Measurements from ENCODE around the gene SMC1B. TPM values are rescaled to one million over a fixed set of nuclear protein-coding genes. Genes with fewer than 3 reads are reported as not detected.

SMC1B gene
- total RNA-seq, 1 experiment from 2014 or later: not detected

DNA sequence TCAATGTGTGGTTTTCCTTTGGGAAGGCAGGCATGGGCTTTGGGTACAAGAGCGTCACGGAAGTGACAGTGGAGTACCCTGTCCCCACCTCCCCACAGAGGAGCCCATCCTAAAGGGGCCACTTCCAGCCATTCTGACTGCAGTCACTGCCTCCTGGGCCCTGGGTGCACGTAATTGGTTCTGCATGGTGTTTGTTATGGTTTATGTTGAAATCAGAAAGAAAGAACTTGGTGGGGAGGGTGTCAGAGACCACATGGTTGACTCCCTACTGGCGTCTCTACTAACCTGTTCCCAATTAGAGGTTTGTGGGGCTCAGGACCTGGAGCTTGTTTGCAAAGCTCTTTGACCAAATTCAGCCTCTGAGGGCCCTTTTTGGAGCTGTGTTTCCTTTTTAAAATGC is 40.9 kb upstream of the SMC1B start:
- H3K27me3 Mint-ChIP-seq (ENCODE audit: unreplicated experiment): peaks cover 81% of the 10 kb centered on the region
- DNase-seq: no peak
- H3K27ac Mint-ChIP-seq (ENCODE audit: unreplicated experiment): no peak overlapping the region
- CTCF ChIA-PET: interaction anchor here (0.6 to 1.5 kb wide), 2 partner anchors 12 to 856 kb away, joined by 3 read pairs; no protein-coding TSS in a partner anchor
- no peaks in the 10 kb centered on the region for H3K36me3 Mint-ChIP-seq (ENCODE audit: insufficient read depth, unreplicated experiment)
- H3K9me3 Mint-ChIP-seq (ENCODE audit: low read depth, unreplicated experiment): no peaks in the 10 kb centered on the region
- H3K4me1 Mint-ChIP-seq (ENCODE audit: low read depth, unreplicated experiment): no peaks in the 10 kb centered on the region
- H3K4me3 Mint-ChIP-seq (ENCODE audit: low read depth, unreplicated experiment): no peak overlapping the region
- TF ChIP-seq, protein P1, sequence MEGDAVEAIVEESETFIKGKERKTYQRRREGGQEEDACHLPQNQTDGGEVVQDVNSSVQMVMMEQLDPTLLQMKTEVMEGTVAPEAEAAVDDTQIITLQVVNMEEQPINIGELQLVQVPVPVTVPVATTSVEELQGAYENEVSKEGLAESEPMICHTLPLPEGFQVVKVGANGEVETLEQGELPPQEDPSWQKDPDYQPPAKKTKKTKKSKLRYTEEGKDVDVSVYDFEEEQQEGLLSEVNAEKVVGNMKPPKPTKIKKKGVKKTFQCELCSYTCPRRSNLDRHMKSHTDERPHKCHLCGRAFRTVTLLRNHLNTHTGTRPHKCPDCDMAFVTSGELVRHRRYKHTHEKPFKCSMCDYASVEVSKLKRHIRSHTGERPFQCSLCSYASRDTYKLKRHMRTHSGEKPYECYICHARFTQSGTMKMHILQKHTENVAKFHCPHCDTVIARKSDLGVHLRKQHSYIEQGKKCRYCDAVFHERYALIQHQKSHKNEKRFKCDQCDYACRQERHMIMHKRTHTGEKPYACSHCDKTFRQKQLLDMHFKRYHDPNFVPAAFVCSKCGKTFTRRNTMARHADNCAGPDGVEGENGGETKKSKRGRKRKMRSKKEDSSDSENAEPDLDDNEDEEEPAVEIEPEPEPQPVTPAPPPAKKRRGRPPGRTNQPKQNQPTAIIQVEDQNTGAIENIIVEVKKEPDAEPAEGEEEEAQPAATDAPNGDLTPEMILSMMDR (IDR thresholded peaks at IDR 0.05; ENCODE audit: unreplicated experiment): no peak
- intact Hi-C loops (cut with micrococcal nuclease; ENCODE audit: unreplicated experiment): no loop called here
- no TSS peak for BruUV-seq (replicated peaks)

DNA sequence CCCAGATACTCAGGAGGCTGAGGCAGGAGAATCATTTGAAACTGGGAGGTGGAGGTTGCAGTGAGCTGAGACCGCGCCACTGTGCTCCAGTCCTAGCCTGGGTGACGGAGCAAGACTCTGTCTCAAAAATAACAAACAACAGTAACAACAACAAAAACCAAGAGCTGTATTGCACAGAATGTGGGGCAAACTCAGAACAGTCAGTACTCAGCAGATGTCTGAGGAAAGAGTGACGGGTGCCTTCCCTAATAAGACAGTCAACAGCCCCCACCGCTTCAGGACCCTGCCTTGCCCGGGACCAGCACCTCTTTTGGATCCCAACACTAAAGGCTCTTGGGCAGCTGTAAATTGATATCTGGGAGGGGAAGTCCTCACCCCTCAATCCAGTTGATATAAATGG is 40.4 kb upstream of the SMC1B start:
- no peak overlapping the region for H3K27ac Mint-ChIP-seq (ENCODE audit: unreplicated experiment)
- intact Hi-C loops (cut with micrococcal nuclease; ENCODE audit: unreplicated experiment): no loop called here
- peaks cover 81% of the 10 kb centered on the region for H3K27me3 Mint-ChIP-seq (ENCODE audit: unreplicated experiment)
- TF ChIP-seq, protein P1 (IDR thresholded peaks at IDR 0.05; ENCODE audit: unreplicated experiment): no peak
- no peaks in the 10 kb centered on the region for H3K4me1 Mint-ChIP-seq (ENCODE audit: low read depth, unreplicated experiment)
- CTCF ChIA-PET: interaction anchor here (0.6 to 1.5 kb wide), 2 partner anchors 12 to 856 kb away, joined by 3 read pairs; no protein-coding TSS in a partner anchor
- H3K36me3 Mint-ChIP-seq (ENCODE audit: insufficient read depth, unreplicated experiment): no peaks in the 10 kb centered on the region
- no peak for DNase-seq
- BruUV-seq (replicated peaks): no TSS peak
- no peak overlapping the region for H3K4me3 Mint-ChIP-seq (ENCODE audit: low read depth, unreplicated experiment)
- no peaks in the 10 kb centered on the region for H3K9me3 Mint-ChIP-seq (ENCODE audit: low read depth, unreplicated experiment)

DNA sequence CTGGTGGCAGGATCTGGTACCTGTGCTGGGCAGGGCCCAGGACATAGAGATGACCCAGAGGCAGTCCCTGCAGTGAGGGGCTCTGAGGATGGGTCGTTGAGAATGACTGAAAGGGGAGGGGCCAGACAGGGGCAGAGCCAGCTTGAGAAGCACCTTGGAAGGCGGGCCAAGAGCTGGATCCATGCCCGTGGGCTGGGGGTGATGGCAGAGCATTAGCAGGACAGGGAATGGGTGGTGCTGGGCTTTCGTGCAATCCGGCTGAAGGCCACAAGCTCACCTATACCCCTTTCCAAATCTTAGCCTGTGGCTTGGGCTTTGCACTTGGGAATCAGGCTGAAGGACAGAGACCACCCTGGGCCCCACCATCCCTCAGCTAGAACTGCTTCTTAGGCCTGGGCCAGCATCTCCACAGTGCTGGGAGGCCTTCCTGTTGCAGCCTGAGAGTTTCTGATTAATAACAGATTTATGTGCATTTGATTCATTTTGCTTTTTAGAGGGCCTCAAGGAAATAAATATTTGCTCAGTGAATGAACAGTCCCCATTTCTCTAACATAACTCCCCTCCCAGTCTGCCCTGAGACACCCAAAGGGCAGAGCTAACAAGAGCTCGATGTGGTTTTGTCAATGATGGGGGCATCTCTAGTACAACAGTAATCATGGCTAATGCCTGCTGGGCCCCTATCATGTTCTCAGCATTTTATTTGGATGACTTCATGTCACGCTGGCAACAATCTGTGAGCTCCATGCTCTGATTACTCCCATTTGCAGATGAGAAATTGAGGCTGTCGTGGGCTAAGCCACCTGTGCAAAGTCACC is 39.4 kb upstream of the SMC1B start:
- H3K4me3 Mint-ChIP-seq (ENCODE audit: low read depth, unreplicated experiment): no peak overlapping the region
- no peak for DNase-seq
- TF ChIP-seq, protein P1 (IDR thresholded peaks at IDR 0.05; ENCODE audit: unreplicated experiment): no peak
- no peaks in the 10 kb centered on the region for H3K36me3 Mint-ChIP-seq (ENCODE audit: insufficient read depth, unreplicated experiment)
- no TSS peak for BruUV-seq (replicated peaks)
- H3K9me3 Mint-ChIP-seq (ENCODE audit: low read depth, unreplicated experiment): no peaks in the 10 kb centered on the region
- H3K4me1 Mint-ChIP-seq (ENCODE audit: low read depth, unreplicated experiment): no peaks in the 10 kb centered on the region
- H3K27me3 Mint-ChIP-seq (ENCODE audit: unreplicated experiment): peaks cover 78% of the 10 kb centered on the region
- intact Hi-C loops (cut with micrococcal nuclease; ENCODE audit: unreplicated experiment): no loop called here
- CTCF ChIA-PET: interaction anchor here (0.6 to 1.5 kb wide), 2 partner anchors 11 to 597 kb away, joined by 3 to 8 read pairs; no protein-coding TSS in a partner anchor
- H3K27ac Mint-ChIP-seq (ENCODE audit: unreplicated experiment): no peak overlapping the region

DNA sequence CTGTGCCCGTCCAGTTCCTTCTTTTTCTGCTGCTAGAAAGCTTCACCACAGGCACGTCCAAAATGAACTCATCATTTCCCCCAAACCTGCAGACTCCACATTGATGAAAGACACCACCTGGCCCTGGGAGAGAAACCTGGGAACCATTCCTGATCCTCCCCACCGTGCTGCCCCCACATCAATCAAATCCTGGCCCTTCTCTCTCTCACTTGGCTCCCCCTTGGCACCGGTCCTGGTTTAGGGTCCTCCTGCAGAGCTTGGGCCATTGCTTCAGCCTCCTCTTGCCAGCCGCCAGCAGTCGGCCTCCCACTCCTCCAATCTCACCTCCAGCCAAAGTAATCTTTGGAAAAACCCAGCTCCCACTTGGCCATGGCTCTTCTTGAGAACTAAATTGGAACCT is 38.6 kb upstream of the SMC1B start:
- Mint-ChIP-seq H3K27ac (ENCODE audit: unreplicated experiment) (no peak overlapping the region), H3K4me1 (ENCODE audit: low read depth, unreplicated experiment) (no peaks in the 10 kb centered on the region), H3K36me3 (ENCODE audit: insufficient read depth, unreplicated experiment) (no peaks in the 10 kb centered on the region), H3K27me3 (ENCODE audit: unreplicated experiment) (peaks cover 70% of the 10 kb centered on the region), H3K9me3 (ENCODE audit: low read depth, unreplicated experiment) (no peaks in the 10 kb centered on the region), H3K4me3 (ENCODE audit: low read depth, unreplicated experiment) (no peak overlapping the region)
- intact Hi-C loops (cut with micrococcal nuclease; ENCODE audit: unreplicated experiment): no loop called here
- no TSS peak for BruUV-seq (replicated peaks)
- no peak for DNase-seq
- CTCF ChIA-PET: interaction anchor here (0.5 kb wide), 1 partner anchor 76 kb away, joined by 5 read pairs; no protein-coding TSS in a partner anchor
- TF ChIP-seq, protein P1 (IDR thresholded peaks at IDR 0.05; ENCODE audit: unreplicated experiment): no peak
